K562 (cell line): ENCODE data around the gene ZNF669. TPM values are rescaled to one million over a fixed set of nuclear protein-coding genes. Genes with fewer than 3 reads are reported as not detected.
A peak's percentile ranks its signal among the peaks of the same experiment; 100 is the strongest.

ENCODE experiments used
- ESRRA ChIP-seq: fragments of 450-650 bp; IDR thresholded peaks from 2 replicates; pipeline ENCODE4 v1.6.1; 2014; ENCODE audit warnings: low read depth, mild to moderate bottlenecking, moderate library complexity, borderline replicate concordance
- GTF2E2 ChIP-seq: fragments of 200-800 bp; sonication (Bioruptor generic); IDR thresholded peaks from 2 replicates; pipeline ENCODE4 v1.6.1; 2016; ENCODE audit warnings: missing genetic modification characterization, missing compliant biosample characterization
- JUNB ChIP-seq: fragments of 450-650 bp; formaldehyde crosslinking; conservative IDR thresholded peaks from 2 replicates; pipeline ENCODE4 v1.4.0; 2020; ENCODE audit warnings: mild to moderate bottlenecking
- KLF1 ChIP-seq: fragments of 450-650 bp; IDR thresholded peaks from 2 replicates; pipeline ENCODE4 v1.6.1; 2016; ENCODE audit warnings: missing genetic modification characterization, missing compliant biosample characterization
- NFYB ChIP-seq: IDR thresholded peaks from 2 replicates; pipeline ENCODE4 v1.6.1; 2011; ENCODE audit warnings: mild to moderate bottlenecking, moderate library complexity; ENCODE audit not compliant: insufficient read length; ENCODE audit errors: extremely low read depth
- NR2C2 ChIP-seq, 2 experiments: fragments of 200-800 bp in 1 of 2; sonication (Bioruptor generic) in 1 of 2; sonication (generic) in 1 of 2; formaldehyde crosslinking in 1 of 2; IDR thresholded peaks; 2 replicates each; pipeline versions ENCODE4 v1.6.1 to v1.8.0; 2016 to 2022; ENCODE audit warnings: mild to moderate bottlenecking in 1 of 2, missing compliant biosample characterization in 1 of 2, missing genetic modification characterization in 1 of 2, missing genetic modification reagents in 1 of 2
- PML ChIP-seq: IDR thresholded peaks from 2 replicates; pipeline ENCODE4 v1.6.1; 2012; ENCODE audit warnings: low read length, inconsistent platforms
- TBP ChIP-seq: optimal IDR thresholded peaks from 2 replicates; pipeline ENCODE3; 2011; ENCODE audit warnings: low read depth, low read length, improper control_type of control experiment
- TEAD4 ChIP-seq, 2 experiments: sonication (generic) in 1 of 2; formaldehyde crosslinking in 1 of 2; IDR thresholded peaks; 2 replicates each; pipeline versions ENCODE4 v1.6.1 to v1.8.0; 2012 to 2022; ENCODE audit warnings: borderline replicate concordance in 1 of 2, inconsistent platforms in 1 of 2, low read length in 1 of 2, mild to moderate bottlenecking in 1 of 2, missing genetic modification reagents in 1 of 2
- ZBED1 ChIP-seq: IDR thresholded peaks from 2 replicates; pipeline ENCODE4 v1.6.1; 2014
- ZBTB8A ChIP-seq: fragments of 450-650 bp; IDR thresholded peaks from 2 replicates; pipeline ENCODE4 v1.6.1; 2018; ENCODE audit warnings: mild to moderate bottlenecking, moderate library complexity; ENCODE audit not compliant: partially characterized antibody
- ZFX ChIP-seq: sonication (generic); formaldehyde crosslinking; IDR thresholded peaks from 2 replicates; pipeline ENCODE4 v1.8.0; 2022; ENCODE audit warnings: mild to moderate bottlenecking, missing genetic modification reagents, moderate library complexity
- ZKSCAN3 ChIP-seq: fragments of 250-450 bp; sonication (Bioruptor Pico); IDR thresholded peaks from 2 replicates; pipeline ENCODE4 v1.4.0; 2020
- ZNF140 ChIP-seq: fragments of 250-450 bp; sonication (Bioruptor Pico); IDR thresholded peaks from 2 replicates; pipeline ENCODE4 v1.8.0; 2021; ENCODE audit warnings: moderate library complexity, mild to moderate bottlenecking, inconsistent platforms
- ZNF143 ChIP-seq: sonication (generic); formaldehyde crosslinking; IDR thresholded peaks from 2 replicates; pipeline ENCODE4 v1.9.0; 2022; ENCODE audit warnings: mild to moderate bottlenecking, missing genetic modification reagents
- ZNF311 ChIP-seq: fragments of 250-450 bp; sonication (Bioruptor Pico); IDR thresholded peaks from 2 replicates; pipeline ENCODE4 v1.4.0; 2020; ENCODE audit warnings: mild to moderate bottlenecking, moderate library complexity
- ZNF445 ChIP-seq: fragments of 250-450 bp; sonication (Bioruptor Pico); IDR thresholded peaks from 2 replicates; pipeline ENCODE4 v1.4.0; 2020; ENCODE audit warnings: low read depth, mild to moderate bottlenecking, moderate library complexity
- polyA plus RNA-seq, 8 experiments: library from polyadenylated mRNA; depleted of rRNA in 4 of 8; stranded (reverse) in 5 of 8; unstranded in 3 of 8; fragments of >200 nt; fragmentation: Nextera tagmentation in 2 of 8; fragmentation: Illumina TruSeq in 1 of 8; extraction: Ambion mirVana in 2 of 8; extraction: Trizol in 1 of 8; gene quantifications; 2 replicates each; pipeline versions ENCODE4 v1.2.1 to v1.2.3, GENCODE V29; 2011 to 2014; ENCODE audit warnings: inconsistent platforms in 1 of 8, missing spikeins in 1 of 8
- total RNA-seq, 7 experiments: library from RNA; depleted of rRNA in 6 of 7; stranded (reverse); fragments of >200 nt in 6 of 7; fragmentation: Illumina TruSeq in 2 of 7; extraction: Trizol in 2 of 7; gene quantifications; 2 replicates each; pipeline versions ENCODE4 v1.2.1 to v1.2.3, GENCODE V29; 2011 to 2021; ENCODE audit warnings: low replicate concordance in 1 of 7
- TF ChIP-seq, protein P1 (sequence below): fragments of 450-650 bp; IDR thresholded peaks from 2 replicates; pipeline ENCODE4 v1.6.1; 2018; ENCODE audit not compliant: partially characterized antibody
- TF ChIP-seq, protein P2 (sequence below): sonication (generic); formaldehyde crosslinking; IDR thresholded peaks from 2 replicates; pipeline ENCODE4 v1.8.0; 2022; ENCODE audit warnings: mild to moderate bottlenecking, low read depth, missing genetic modification reagents
- TF ChIP-seq, protein P3 (sequence below): sonication (generic); formaldehyde crosslinking; IDR thresholded peaks from 2 replicates; pipeline ENCODE4 v1.8.0; 2022; ENCODE audit warnings: missing genetic modification reagents, mild to moderate bottlenecking, moderate library complexity, borderline replicate concordance
- TF ChIP-seq, protein P4 (sequence below): sonication (generic); IDR thresholded peaks from 2 replicates; pipeline ENCODE4 v1.6.1; 2016

The ZNF669 gene
- total and polyA plus RNA-seq, 9 of the 15 experiments (the other 6 are each of a cell fraction or from before 2014, with no cell fraction given) = 5.3 to 18.3 (median 10.2) TPM

- TF ChIP-seq, protein P1, sequence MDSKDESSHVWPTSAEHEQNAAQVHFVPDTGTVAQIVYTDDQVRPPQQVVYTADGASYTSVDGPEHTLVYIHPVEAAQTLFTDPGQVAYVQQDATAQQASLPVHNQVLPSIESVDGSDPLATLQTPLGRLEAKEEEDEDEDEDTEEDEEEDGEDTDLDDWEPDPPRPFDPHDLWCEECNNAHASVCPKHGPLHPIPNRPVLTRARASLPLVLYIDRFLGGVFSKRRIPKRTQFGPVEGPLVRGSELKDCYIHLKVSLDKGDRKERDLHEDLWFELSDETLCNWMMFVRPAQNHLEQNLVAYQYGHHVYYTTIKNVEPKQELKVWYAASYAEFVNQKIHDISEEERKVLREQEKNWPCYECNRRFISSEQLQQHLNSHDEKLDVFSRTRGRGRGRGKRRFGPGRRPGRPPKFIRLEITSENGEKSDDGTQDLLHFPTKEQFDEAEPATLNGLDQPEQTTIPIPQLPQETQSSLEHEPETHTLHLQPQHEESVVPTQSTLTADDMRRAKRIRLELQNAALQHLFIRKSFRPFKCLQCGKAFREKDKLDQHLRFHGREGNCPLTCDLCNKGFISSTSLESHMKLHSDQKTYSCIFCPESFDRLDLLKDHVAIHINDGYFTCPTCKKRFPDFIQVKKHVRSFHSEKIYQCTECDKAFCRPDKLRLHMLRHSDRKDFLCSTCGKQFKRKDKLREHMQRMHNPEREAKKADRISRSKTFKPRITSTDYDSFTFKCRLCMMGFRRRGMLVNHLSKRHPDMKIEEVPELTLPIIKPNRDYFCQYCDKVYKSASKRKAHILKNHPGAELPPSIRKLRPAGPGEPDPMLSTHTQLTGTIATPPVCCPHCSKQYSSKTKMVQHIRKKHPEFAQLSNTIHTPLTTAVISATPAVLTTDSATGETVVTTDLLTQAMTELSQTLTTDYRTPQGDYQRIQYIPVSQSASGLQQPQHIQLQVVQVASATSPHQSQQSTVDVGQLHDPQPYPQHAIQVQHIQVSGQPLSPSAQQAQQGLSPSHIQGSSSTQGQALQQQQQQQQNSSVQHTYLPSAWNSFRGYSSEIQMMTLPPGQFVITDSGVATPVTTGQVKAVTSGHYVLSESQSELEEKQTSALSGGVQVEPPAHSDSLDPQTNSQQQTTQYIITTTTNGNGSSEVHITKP = peak; percentile 49
- TF ChIP-seq, protein P2, sequence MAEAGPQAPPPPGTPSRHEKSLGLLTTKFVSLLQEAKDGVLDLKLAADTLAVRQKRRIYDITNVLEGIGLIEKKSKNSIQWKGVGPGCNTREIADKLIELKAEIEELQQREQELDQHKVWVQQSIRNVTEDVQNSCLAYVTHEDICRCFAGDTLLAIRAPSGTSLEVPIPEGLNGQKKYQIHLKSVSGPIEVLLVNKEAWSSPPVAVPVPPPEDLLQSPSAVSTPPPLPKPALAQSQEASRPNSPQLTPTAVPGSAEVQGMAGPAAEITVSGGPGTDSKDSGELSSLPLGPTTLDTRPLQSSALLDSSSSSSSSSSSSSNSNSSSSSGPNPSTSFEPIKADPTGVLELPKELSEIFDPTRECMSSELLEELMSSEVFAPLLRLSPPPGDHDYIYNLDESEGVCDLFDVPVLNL (CRISPR knock-in tag) = no peak
- peak; percentile 92 for TF ChIP-seq GTF2E2 (tag)
- no peak for TF ChIP-seq ZNF311 (CRISPR knock-in tag)
- peak; percentile 34; the same call in 1 of the 2 replicates for TF ChIP-seq ZBED1
- peak; percentile 92 for TF ChIP-seq ZFX (CRISPR knock-in tag)
- no peak for TF ChIP-seq ZKSCAN3 (CRISPR knock-in tag)
- TF ChIP-seq ESRRA = 0 out of 2 replicates have a peak, but pooled peaks have one; percentile 34
- no peak for TF ChIP-seq ZNF143
- TF ChIP-seq, protein P3, sequence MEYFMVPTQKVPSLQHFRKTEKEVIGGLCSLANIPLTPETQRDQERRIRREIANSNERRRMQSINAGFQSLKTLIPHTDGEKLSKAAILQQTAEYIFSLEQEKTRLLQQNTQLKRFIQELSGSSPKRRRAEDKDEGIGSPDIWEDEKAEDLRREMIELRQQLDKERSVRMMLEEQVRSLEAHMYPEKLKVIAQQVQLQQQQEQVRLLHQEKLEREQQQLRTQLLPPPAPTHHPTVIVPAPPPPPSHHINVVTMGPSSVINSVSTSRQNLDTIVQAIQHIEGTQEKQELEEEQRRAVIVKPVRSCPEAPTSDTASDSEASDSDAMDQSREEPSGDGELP = peak; percentile 74; the same call in 1 of the 2 replicates
- peak; percentile 93 for TF ChIP-seq TBP
- TF ChIP-seq NR2C2 (CRISPR knock-in tag; IDR thresholded peaks at IDR 0.05) = no peak
- peak; percentile 68 for TF ChIP-seq NR2C2 (tag; IDR thresholded peaks at IDR 0.05)
- TF ChIP-seq PML = peak; percentile 80
- no peak for TF ChIP-seq ZBTB8A
- TF ChIP-seq NFYB = peak; percentile 40
- no peak for TF ChIP-seq ZNF140 (CRISPR knock-in tag)
- TF ChIP-seq JUNB = no peak
- 0 out of 2 replicates have a peak, but pooled peaks have one; percentile 42 for TF ChIP-seq KLF1 (tag)
- TF ChIP-seq TEAD4 (IDR thresholded peaks at IDR 0.05; ENCODE audit: low read length) = no peak
- no peak for TF ChIP-seq TEAD4 (CRISPR knock-in tag; IDR thresholded peaks at IDR 0.05; ENCODE audit: borderline replicate concordance)
- TF ChIP-seq, protein P4, sequence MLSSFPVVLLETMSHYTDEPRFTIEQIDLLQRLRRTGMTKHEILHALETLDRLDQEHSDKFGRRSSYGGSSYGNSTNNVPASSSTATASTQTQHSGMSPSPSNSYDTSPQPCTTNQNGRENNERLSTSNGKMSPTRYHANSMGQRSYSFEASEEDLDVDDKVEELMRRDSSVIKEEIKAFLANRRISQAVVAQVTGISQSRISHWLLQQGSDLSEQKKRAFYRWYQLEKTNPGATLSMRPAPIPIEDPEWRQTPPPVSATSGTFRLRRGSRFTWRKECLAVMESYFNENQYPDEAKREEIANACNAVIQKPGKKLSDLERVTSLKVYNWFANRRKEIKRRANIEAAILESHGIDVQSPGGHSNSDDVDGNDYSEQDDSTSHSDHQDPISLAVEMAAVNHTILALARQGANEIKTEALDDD = no peak
- TF ChIP-seq ZNF445 (CRISPR knock-in tag) = no peak
These were observed 25.7 kb downstream of the ZNF669 start, which contains the start of gene ZNF670 (continued) for GRCh38 chr1:247078258-247079140.
